GM11168 (cell line): ENCODE measurements around the gene ABTB2.

Source experiments
- in situ Hi-C: fragments of 300-500 bp; cut with MboI; formaldehyde crosslinking; loops from one replicate; pipeline ENCODE4 v1.12.0; 2022; ENCODE audit warnings: low sequenced_read_pairs; ENCODE audit not compliant: unreplicated experiment

Gene ABTB2

GRCh38 chr11:34323601-34324000 lies 34.2 kb downstream of the ABTB2 start:
- in situ Hi-C loops: no loop called here

- in situ Hi-C loops: no loop called here
These were observed 39.4 kb downstream of the ABTB2 start for GRCh38 chr11:34318111-34319037.

GRCh38 chr11:34317666-34318065 lies 40.1 kb downstream of the ABTB2 start:
- in situ Hi-C loops: no loop called here

GRCh38 chr11:34317036-34317360 lies 40.8 kb downstream of the ABTB2 start:
- in situ Hi-C loops: no loop called here

- in situ Hi-C loops: no loop called here
These were observed 41.3 kb downstream of the ABTB2 start for GRCh38 chr11:34316347-34317035.

- in situ Hi-C loops: no loop called here
These were observed 42.4 kb downstream of the ABTB2 start for GRCh38 chr11:34315394-34315793.

GRCh38 chr11:34314936-34315335 lies 42.9 kb downstream of the ABTB2 start:
- in situ Hi-C loops: no loop called here

- in situ Hi-C loops: no loop called here
These were observed 43.6 kb downstream of the ABTB2 start for GRCh38 chr11:34314176-34314575.

GRCh38 chr11:34313099-34313517 lies 44.7 kb downstream of the ABTB2 start:
- in situ Hi-C loops: no loop called here

GRCh38 chr11:34311126-34311525 lies 46.7 kb downstream of the ABTB2 start:
- in situ Hi-C loops: no loop called here

- in situ Hi-C loops: no loop called here
These were observed 47.8 kb downstream of the ABTB2 start for GRCh38 chr11:34309965-34310364.

GRCh38 chr11:34308913-34309585 lies 48.8 kb downstream of the ABTB2 start:
- in situ Hi-C loops: no loop called here

- in situ Hi-C loops: no loop called here
These were observed 49.5 kb downstream of the ABTB2 start for GRCh38 chr11:34308049-34308912.

GRCh38 chr11:34305780-34306179 lies 52.0 kb downstream of the ABTB2 start:
- in situ Hi-C loops: no loop called here

- in situ Hi-C loops: no loop called here
These were observed 52.6 kb downstream of the ABTB2 start for GRCh38 chr11:34305193-34305592.

GRCh38 chr11:34303028-34303570 lies 54.7 kb downstream of the ABTB2 start:
- in situ Hi-C loops: no loop called here

- in situ Hi-C loops: no loop called here
These were observed 55.5 kb downstream of the ABTB2 start for GRCh38 chr11:34302046-34302921.

GRCh38 chr11:34300926-34301295 lies 56.9 kb downstream of the ABTB2 start:
- in situ Hi-C loops: no loop called here
